Brain microvascular endothelial cell (primary cell): ENCODE data around the gene AFF3.

ENCODE experiments used
- DNase-seq: peaks from one replicate; pipeline ENCODE4 v3.0.0-alpha.2; 2020
- H3K27ac ChIP-seq: fragments of 250-450 bp; sonication (Bioruptor Pico); 2 replicates; pipeline ENCODE4 v1.5.1; 2020; ENCODE audit warnings: mild to moderate bottlenecking, moderate library complexity
- H3K27me3 ChIP-seq: fragments of 250-450 bp; sonication (Bioruptor Pico); replicated peaks from 2 replicates; pipeline ENCODE4 v1.5.1; 2020; ENCODE audit warnings: mild to moderate bottlenecking
- H3K36me3 ChIP-seq: fragments of 250-450 bp; sonication (Bioruptor Pico); replicated peaks from 2 replicates; pipeline ENCODE4 v1.5.1; 2020; ENCODE audit warnings: mild to moderate bottlenecking
- H3K4me3 ChIP-seq: 2 replicates; pipeline ENCODE4 v1.5.1; 2011; ENCODE audit warnings: low read depth, mild to moderate bottlenecking, control low read depth, low read length, moderate library complexity
- in situ Hi-C: cut with HindIII; loops from 2 replicates; pipeline ENCODE4 v1.10.0; 2017; ENCODE audit warnings: low sequenced_read_pairs, low pct_ligation_motif_present
- TF ChIP-seq, protein P1 (sequence below): IDR thresholded peaks from 2 replicates; pipeline ENCODE4 v1.5.1; 2011; ENCODE audit warnings: low read depth, mild to moderate bottlenecking, moderate library complexity, low read length, control low read depth, inconsistent platforms; ENCODE audit errors: missing control alignments

Gene AFF3

DNA sequence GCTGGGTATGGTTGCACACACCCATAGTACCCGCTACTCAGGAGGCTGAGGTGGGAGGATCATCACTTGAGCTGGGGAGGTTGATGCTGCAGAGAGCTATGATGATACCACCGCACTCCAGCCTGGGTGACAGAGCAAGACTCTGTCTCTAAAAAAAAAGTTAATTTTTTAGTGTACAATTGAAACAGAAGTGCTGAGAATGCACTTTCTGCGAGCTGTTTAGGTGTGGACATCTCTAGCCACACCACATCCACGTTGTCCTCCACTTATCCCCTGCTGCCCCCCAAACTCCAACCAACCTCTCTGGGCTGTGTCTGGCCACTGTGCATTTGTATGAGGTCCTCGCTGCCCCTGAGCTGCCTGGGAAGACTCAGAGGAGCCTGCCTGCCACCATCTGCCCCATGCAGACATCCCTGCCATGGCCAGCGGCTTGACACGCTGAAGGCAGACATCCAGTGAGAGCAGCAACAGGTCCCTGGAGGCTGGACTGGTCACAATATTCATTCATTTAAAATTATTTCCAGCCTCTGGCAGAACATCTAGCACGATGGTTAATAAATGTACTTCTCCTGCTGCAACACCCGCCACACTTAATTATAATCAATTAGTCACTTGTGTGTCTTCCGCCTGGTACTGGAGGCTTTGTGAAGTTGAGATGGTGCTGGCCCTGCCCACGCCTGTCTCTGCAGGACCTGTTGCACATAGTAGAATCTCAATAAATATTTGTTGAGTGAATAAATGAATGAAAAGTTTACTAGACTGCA is 3.7 kb upstream of the AFF3 start:
- H3K27ac ChIP-seq: no peak overlapping the region
- no peak overlapping the region for H3K4me3 ChIP-seq
- in situ Hi-C loops: no loop called here
- TF ChIP-seq, protein P1, sequence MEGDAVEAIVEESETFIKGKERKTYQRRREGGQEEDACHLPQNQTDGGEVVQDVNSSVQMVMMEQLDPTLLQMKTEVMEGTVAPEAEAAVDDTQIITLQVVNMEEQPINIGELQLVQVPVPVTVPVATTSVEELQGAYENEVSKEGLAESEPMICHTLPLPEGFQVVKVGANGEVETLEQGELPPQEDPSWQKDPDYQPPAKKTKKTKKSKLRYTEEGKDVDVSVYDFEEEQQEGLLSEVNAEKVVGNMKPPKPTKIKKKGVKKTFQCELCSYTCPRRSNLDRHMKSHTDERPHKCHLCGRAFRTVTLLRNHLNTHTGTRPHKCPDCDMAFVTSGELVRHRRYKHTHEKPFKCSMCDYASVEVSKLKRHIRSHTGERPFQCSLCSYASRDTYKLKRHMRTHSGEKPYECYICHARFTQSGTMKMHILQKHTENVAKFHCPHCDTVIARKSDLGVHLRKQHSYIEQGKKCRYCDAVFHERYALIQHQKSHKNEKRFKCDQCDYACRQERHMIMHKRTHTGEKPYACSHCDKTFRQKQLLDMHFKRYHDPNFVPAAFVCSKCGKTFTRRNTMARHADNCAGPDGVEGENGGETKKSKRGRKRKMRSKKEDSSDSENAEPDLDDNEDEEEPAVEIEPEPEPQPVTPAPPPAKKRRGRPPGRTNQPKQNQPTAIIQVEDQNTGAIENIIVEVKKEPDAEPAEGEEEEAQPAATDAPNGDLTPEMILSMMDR: no peak
- no peak for DNase-seq
- H3K36me3 ChIP-seq: no peaks in the 10 kb centered on the region
- no peaks in the 10 kb centered on the region for H3K27me3 ChIP-seq

DNA sequence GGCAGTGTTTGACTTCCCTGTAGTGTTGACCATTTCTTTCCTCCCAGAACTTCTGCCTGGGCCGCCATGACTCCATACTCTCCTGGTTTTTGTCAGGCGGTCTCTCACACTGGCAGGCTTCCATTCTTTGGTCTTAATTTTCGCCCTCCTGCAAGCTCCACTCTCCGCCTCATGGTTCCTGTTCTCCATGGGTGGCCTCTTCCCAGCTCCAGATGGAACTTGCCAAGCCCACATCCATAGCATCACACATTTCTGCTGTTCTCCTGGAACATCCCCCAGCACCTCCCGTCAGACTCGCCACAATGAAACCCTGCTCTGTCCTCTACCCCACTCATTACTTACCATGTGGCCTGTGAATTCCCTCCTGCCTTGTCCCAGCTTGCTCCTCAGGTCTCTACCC is 896 bp upstream of the AFF3 start:
- in situ Hi-C loops: no loop called here
- TF ChIP-seq, protein P1: no peak

GRCh38 chr2:100141906-100142305 is 484 bp downstream of the AFF3 start:
- Histone ChIP-seq H3K27me3 (no peaks in the 10 kb centered on the region), H3K27ac (no peak overlapping the region), H3K4me3 (no peak overlapping the region), H3K36me3 (no peaks in the 10 kb centered on the region)
- TF ChIP-seq, protein P1: no peak
- no peak for DNase-seq
- in situ Hi-C loops: no loop called here

More for the DNA sequence above, 896 bp upstream of the AFF3 start:
- H3K36me3 ChIP-seq: no peaks in the 10 kb centered on the region
- DNase-seq: no peak
- no peaks in the 10 kb centered on the region for H3K27me3 ChIP-seq
- H3K4me3 ChIP-seq: no peak overlapping the region
- H3K27ac ChIP-seq: no peak overlapping the region

DNA sequence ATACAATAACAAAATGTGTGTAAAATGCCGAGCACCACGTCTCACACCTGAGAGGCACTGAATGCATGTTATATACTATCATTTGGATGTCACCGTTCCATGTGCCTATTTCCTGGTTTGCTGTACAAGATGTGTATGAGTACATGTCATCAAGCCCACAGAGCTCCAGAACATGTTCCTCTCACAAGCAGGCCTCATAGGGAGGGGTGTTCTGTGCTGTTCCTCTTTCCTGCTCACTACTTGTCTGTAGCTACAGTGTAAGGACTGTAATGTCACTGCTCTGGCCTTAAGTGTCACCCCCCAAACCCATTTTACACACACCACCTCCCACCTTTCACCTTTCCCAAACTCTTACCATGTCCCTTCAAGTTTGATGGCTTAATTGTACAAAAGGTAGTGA is 1.8 kb downstream of the AFF3 start:
- no peak for DNase-seq
- TF ChIP-seq, protein P1: no peak
- H3K4me3 ChIP-seq: no peak overlapping the region

GRCh38 chr2:100137866-100138570 is 4.4 kb downstream of the AFF3 start:
- TF ChIP-seq, protein P1: no peak
- in situ Hi-C loops: no loop called here
- no peak overlapping the region for H3K27ac ChIP-seq
- H3K27me3 ChIP-seq: no peaks in the 10 kb centered on the region
- H3K36me3 ChIP-seq: no peaks in the 10 kb centered on the region
- no peak overlapping the region for H3K4me3 ChIP-seq
- DNase-seq: no peak

More for the DNA sequence above, 1.8 kb downstream of the AFF3 start:
- in situ Hi-C loops: no loop called here
- H3K27me3 ChIP-seq: no peaks in the 10 kb centered on the region
- no peak overlapping the region for H3K27ac ChIP-seq
- H3K36me3 ChIP-seq: no peaks in the 10 kb centered on the region
